DMS114 treated with DMSO at 0.1 percent for 48 hours (cell line): ENCODE measurements around the gene KIAA1328.
"Not testable (repeated sequence)": the region's sequence is repeated elsewhere in the genome, so short reads cannot be mapped to it uniquely, and the experiment has no call there.

Experiments used
- DNase-seq: peaks from one replicate; lab custom pipeline; 2025; ENCODE audit not compliant: unreplicated experiment; lab: John Stamatoyannopoulos, UW

The KIAA1328 gene

GRCh38 chr18:36825526-36825925 is 3.4 kb upstream of the KIAA1328 start:
- DNase-seq: no peak

DNA sequence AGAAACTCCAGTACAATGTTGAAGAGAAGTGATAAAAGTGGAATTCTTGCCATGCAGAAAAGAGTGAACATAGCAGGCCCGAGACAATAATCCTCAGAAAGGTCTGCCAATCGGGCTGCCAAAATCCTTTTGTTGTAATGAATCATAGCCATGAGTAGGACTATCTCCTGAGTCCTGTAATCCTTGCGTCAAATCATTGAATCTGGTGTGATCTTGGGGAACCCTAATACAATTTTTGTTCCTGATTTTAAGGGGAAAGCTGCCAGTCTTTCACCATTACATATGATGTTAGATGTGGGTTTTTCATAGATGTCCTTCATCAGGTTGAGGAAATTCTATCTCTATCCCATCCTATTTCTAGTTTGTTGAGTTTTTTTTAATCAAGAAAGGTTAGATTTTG is 2.4 kb upstream of the KIAA1328 start:
- DNase-seq: no peak

GRCh38 chr18:36828157-36828629 is 734 bp upstream of the KIAA1328 start:
- no peak for DNase-seq

- no peak for DNase-seq
Observed at GRCh38 chr18:36829362-36830157, 633 bp downstream of the KIAA1328 start.

DNA sequence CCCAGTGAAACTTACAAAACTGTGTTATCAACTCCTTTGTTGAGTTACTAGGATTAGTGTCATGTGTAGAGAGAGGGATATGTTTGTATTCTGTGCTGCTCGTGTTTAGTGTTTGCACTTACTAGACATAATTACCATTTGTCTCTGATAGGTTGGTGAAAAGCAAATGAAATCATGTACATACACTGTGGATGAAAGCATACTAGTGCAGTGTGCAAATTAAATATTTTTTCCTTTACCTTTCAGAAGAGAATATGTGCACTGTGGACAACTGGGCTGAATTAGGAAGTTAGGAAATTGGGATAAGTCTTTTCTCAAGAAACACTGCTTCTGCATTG is 1.2 kb downstream of the KIAA1328 start:
- no peak for DNase-seq

- no peak for DNase-seq
Observed at GRCh38 chr18:36831139-36831538, 2.2 kb downstream of the KIAA1328 start.

GRCh38 chr18:36833120-36833519 is 4.2 kb downstream of the KIAA1328 start:
- no peak for DNase-seq

GRCh38 chr18:36835927-36836326 is 7.0 kb downstream of the KIAA1328 start:
- no peak for DNase-seq

- DNase-seq: no peak
Observed at GRCh38 chr18:36839835-36840234, 10.9 kb downstream of the KIAA1328 start.

DNA sequence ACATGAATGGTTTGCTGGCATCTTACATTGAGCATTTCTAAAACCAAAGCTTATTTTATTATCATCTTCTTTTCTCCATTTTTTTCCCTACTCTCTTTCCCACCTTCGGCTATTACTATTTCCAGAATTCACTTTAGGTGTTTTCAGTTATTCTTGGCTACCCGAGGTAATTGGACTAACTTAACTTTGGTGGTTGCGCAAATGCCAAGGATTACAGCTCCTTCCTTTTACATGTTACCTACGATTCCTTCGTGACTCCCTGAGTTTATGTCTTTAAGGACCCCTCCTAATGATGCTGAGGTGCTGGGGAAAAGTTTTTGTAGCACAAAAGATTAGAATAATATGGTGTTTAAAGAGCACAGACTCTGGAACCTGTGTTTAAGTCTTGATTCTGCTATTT is 14.3 kb downstream of the KIAA1328 start:
- DNase-seq: no peak

DNA sequence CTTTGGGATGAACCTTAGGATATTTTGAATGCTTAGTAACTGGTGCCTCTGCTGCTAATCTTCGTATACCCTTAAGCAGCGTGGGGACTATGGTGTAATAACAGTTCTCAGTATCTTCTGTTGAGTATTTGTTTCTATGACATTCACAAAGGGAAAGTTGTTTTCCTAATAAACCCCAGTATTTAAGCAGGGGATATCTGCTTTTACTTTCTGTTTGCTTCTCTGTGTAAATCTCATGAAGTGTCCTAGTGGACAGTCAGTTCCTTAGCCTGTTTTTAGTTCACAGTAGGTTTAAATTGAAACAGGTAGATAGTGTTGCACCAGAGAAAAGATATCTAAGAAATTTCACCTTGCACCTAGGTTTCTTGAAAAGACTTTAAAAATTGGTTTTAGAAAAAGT is 14.9 kb downstream of the KIAA1328 start:
- DNase-seq: no peak

DNA sequence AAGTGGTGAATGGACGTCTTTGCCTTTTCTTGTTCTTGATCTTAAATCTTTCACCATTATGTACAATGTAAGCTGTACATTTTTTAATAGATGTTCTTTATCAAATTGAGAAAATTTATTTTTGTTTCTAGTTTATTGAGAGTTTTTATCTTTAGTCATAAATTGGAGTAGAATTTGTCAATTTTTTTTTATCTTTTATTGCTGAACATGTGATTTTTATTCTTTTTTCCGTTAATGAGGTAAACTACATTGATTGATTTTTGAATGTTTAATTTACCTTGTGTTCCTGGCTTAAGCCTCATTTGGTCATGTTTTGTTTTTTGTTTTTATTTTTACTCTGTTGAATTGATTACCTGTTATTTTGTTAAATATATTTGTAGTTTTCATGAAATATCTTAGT is 19.7 kb downstream of the KIAA1328 start:
- DNase-seq: no peak

DNA sequence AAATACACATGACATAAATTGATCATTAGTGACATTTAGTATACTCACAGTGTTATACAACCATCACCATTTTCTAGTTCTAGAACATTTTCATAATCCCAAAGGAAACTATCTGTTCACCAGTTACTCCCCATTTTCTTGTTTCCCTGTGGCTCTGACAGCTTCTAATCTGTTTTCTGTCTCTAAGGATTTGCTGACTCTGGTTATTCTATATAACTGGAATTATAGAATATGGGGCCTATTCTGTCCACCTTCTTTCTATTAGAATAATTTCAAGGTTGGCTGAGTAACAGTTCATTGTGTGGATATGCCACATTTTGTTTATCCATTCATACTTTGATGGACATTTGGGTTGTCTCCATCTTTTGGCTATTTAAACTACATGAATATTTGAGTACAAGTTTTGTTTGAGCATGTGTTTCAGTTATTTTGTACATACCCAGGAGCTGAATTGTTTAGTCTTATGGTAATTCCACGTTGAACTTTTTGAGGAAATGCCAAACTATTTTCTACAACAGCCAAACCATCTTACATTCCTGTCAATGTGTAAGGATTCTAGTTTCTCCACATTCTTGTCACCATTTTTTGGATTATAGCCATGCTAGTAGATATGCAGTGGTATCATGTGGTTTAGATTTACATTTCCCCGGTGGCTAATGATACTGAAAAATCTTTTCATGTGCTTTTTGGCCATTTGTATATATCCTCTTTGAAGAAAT is 20.5 kb downstream of the KIAA1328 start:
- DNase-seq: no peak

DNA sequence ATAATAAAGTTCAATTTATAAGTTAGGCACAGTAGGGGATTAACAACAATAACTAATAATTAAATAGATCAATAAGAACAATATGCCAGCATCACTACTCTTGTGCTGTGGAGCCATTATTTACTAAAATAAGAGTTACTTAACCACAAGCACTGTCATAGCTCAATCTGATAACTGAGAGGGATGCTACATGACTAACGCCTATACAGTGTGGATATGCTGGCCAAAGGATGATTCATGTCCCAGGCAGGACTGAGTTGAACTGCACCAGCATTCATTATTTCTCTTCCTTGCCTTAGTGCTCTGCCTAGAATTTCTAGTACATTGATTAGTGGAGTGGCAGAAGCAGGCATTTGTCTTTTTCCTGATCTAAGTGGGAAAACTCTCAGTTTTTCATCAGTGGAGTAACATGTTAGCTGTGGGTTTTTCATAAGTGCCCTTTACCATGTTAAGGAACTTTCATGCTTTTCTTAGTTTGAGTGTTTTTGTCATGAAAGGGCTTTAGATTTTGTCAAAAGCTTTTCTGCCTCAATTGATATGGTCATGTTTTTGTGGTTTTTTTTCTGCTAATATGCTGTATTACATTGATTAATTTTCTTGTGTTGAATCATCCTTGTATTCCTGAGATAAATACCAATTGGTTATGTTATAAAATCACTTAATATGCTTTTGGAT is 21.7 kb downstream of the KIAA1328 start:
- DNase-seq: no peak

- no peak for DNase-seq
Observed at GRCh38 chr18:36851202-36851590, 22.3 kb downstream of the KIAA1328 start.

DNA sequence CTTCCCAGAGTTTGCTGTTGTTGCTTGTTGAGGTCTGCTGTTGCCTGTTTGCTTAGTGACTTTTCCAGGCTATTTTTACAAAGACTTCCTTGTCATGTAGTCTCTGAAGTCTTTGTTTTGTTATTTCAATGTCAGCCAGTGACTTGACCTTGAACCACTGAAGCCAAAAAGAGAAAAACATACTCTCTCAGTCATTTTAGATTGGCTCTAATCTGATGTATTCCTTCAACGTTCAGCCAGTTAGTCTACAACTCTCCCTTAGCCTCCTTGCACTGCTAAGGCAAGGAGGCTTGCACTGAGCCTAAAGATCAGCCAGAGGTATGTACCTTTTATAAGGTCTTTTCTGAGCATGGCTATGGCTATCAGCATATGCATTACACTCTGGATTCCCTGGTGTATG is 27.9 kb downstream of the KIAA1328 start:
- DNase-seq: no peak

GRCh38 chr18:36862182-36862581 is 33.3 kb downstream of the KIAA1328 start:
- DNase-seq: no peak

- DNase-seq: no peak
Observed at GRCh38 chr18:36867056-36867455, 38.1 kb downstream of the KIAA1328 start.

GRCh38 chr18:36871801-36872200 is 42.9 kb downstream of the KIAA1328 start:
- DNase-seq: no peak

- no peak for DNase-seq
Observed at GRCh38 chr18:36872329-36872728, 43.4 kb downstream of the KIAA1328 start.

- DNase-seq: not testable (repeated sequence)
Observed at GRCh38 chr18:36873826-36874225, 44.9 kb downstream of the KIAA1328 start.

DNA sequence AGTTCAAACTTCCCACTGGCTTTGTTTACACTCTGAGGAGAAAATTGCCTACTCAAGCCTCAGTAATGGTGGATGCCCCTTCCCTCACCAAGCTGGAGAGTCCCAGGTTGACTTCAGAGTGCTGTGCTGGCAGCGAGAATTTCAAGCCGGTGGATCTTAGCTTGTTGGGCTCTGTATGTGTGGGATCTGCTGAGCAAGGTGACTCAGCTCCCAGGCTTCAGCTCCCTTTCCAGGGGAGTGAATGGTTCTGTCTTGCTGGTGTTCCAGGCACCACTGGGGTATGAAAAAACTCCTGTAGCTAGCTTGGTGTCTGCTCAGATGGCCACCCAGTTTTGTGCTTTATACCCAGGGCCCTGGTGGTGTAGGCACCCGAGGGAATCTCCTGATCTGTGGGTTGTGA is 50.9 kb downstream of the KIAA1328 start:
- DNase-seq: not testable (repeated sequence)
